ENCODE data around the gene GRIN3B. TPM values are rescaled to one million over a fixed set of nuclear protein-coding genes. Genes with fewer than 3 reads are reported as not detected.
A peak's percentile ranks its signal among the peaks of the same experiment; 100 is the strongest.

Gene GRIN3B
- polyA plus RNA-seq, 1 donor, result 0.22 TPM

- no peaks in the 10 kb centered on the region for H3K4me1 ChIP-seq (ENCODE audit: control insufficient read depth, insufficient read depth, low read length)
- H3K4me3 ChIP-seq (ENCODE audit: low read length), result no peak overlapping the region
- no peaks in the 10 kb centered on the region for H3K27me3 ChIP-seq (ENCODE audit: control insufficient read depth, insufficient read depth, low read length)
- no CpG with 5 or more reads among the region's 14 CpGs for WGBS (ENCODE audit: insufficient coverage, low lambda C conversion rate)
- H3K9me3 ChIP-seq (ENCODE audit: control insufficient read depth, low read depth, low read length), result peaks cover 59% of the 10 kb centered on the region
- no peak for DNase-seq
- no peak overlapping the region for H3K27ac ChIP-seq (ENCODE audit: low read length)
- H3K36me3 ChIP-seq (ENCODE audit: control insufficient read depth, insufficient read depth, low read length), result no peaks in the 10 kb centered on the region
Observed at GRCh38 chr19:1055028-1055425, 54.8 kb downstream of the GRIN3B start.

- Histone ChIP-seq H3K4me1 (ENCODE audit: control insufficient read depth, insufficient read depth, low read length) (no peaks in the 10 kb centered on the region), H3K27ac (ENCODE audit: low read length) (no peak overlapping the region), H3K36me3 (ENCODE audit: control insufficient read depth, insufficient read depth, low read length) (no peaks in the 10 kb centered on the region), H3K27me3 (ENCODE audit: control insufficient read depth, insufficient read depth, low read length) (no peaks in the 10 kb centered on the region), H3K4me3 (ENCODE audit: low read length) (no peak overlapping the region), H3K9me3 (ENCODE audit: control insufficient read depth, low read depth, low read length) (peaks cover 55% of the 10 kb centered on the region)
- WGBS (ENCODE audit: insufficient coverage, low lambda C conversion rate), result no CpG with 5 or more reads among the region's 20 CpGs
- DNase-seq, result no peak
Observed at GRCh38 chr19:1055886-1056620, 55.8 kb downstream of the GRIN3B start.

GRCh38 chr19:1057176-1057855 is 57.1 kb downstream of the GRIN3B start:
- no peaks in the 10 kb centered on the region for H3K36me3 ChIP-seq (ENCODE audit: control insufficient read depth, insufficient read depth, low read length)
- H3K4me1 ChIP-seq (ENCODE audit: control insufficient read depth, insufficient read depth, low read length), result no peaks in the 10 kb centered on the region
- peaks cover 54% of the 10 kb centered on the region for H3K9me3 ChIP-seq (ENCODE audit: control insufficient read depth, low read depth, low read length)
- peak in 1 of 2 donors; percentile 62 for DNase-seq
- H3K27me3 ChIP-seq (ENCODE audit: control insufficient read depth, insufficient read depth, low read length), result no peaks in the 10 kb centered on the region
- 56% methylated on average over 1 of the region's 3 CpGs for WGBS (ENCODE audit: insufficient coverage, low lambda C conversion rate)
- H3K27ac ChIP-seq (ENCODE audit: low read length), result no peak overlapping the region
- no peak overlapping the region for H3K4me3 ChIP-seq (ENCODE audit: low read length)

- DNase-seq, result no peak
- no peak overlapping the region for H3K4me3 ChIP-seq (ENCODE audit: low read length)
- no peaks in the 10 kb centered on the region for H3K27me3 ChIP-seq (ENCODE audit: control insufficient read depth, insufficient read depth, low read length)
- no CpG with 5 or more reads among the region's 5 CpGs for WGBS (ENCODE audit: insufficient coverage, low lambda C conversion rate)
- H3K27ac ChIP-seq (ENCODE audit: low read length), result no peak overlapping the region
- H3K36me3 ChIP-seq (ENCODE audit: control insufficient read depth, insufficient read depth, low read length), result no peaks in the 10 kb centered on the region
- H3K9me3 ChIP-seq (ENCODE audit: control insufficient read depth, low read depth, low read length), result peaks cover 54% of the 10 kb centered on the region
- H3K4me1 ChIP-seq (ENCODE audit: control insufficient read depth, insufficient read depth, low read length), result no peaks in the 10 kb centered on the region
Observed at GRCh38 chr19:1058112-1058511, 57.9 kb downstream of the GRIN3B start.

Other genes with a start within 250 kb of the GRIN3B start
- 200 TPM for gene MISP, start 249.3 kb upstream of the GRIN3B start, polyA plus RNA-seq
- gene PTBP1, start 203.0 kb upstream of the GRIN3B start, polyA plus RNA-seq, result 240 TPM
- gene PLPPR3, start 178.5 kb upstream of the GRIN3B start, polyA plus RNA-seq, result 5.2 TPM
- 0.33 TPM for gene AZU1, start 172.6 kb upstream of the GRIN3B start, polyA plus RNA-seq
- gene PRTN3, start 159.4 kb upstream of the GRIN3B start, polyA plus RNA-seq, result 0.22 TPM
- 0.09 TPM for gene ELANE, start 148.1 kb upstream of the GRIN3B start, polyA plus RNA-seq
- gene CFD, start 140.8 kb upstream of the GRIN3B start, polyA plus RNA-seq, result 6.1 TPM
- gene MED16, start 107.2 kb upstream of the GRIN3B start, polyA plus RNA-seq, result 41.7 TPM
- not detected for gene RNU6-9, start 106.9 kb upstream of the GRIN3B start, polyA plus RNA-seq
- 44.0 TPM for gene R3HDM4, start 87.2 kb upstream of the GRIN3B start, polyA plus RNA-seq
- gene KISS1R, start 83.1 kb upstream of the GRIN3B start, polyA plus RNA-seq, result 0.33 TPM
- 187 TPM for gene ARID3A, start 74.4 kb upstream of the GRIN3B start, polyA plus RNA-seq
- gene WDR18, start 16.1 kb upstream of the GRIN3B start, polyA plus RNA-seq, result 33.7 TPM
- 144 TPM for gene TMEM259, start 20.7 kb downstream of the GRIN3B start, polyA plus RNA-seq
- not detected for gene RNU6-2, start 21.1 kb downstream of the GRIN3B start, polyA plus RNA-seq
- gene CNN2, start 26.2 kb downstream of the GRIN3B start, polyA plus RNA-seq, result 31.5 TPM
- gene ABCA7, start 39.7 kb downstream of the GRIN3B start, polyA plus RNA-seq, result 5.7 TPM
- 14.0 TPM for gene ARHGAP45, start 66.7 kb downstream of the GRIN3B start, polyA plus RNA-seq
- gene POLR2E, start 95.0 kb downstream of the GRIN3B start, polyA plus RNA-seq, result 130 TPM
- 394 TPM for gene GPX4, start 103.6 kb downstream of the GRIN3B start, polyA plus RNA-seq
- 25.1 TPM for gene SBNO2, start 173.8 kb downstream of the GRIN3B start, polyA plus RNA-seq
- 67.1 TPM for gene STK11, start 205.4 kb downstream of the GRIN3B start, polyA plus RNA-seq
- 2.0 TPM for gene CBARP, start 237.6 kb downstream of the GRIN3B start, polyA plus RNA-seq
- 136 TPM for gene ATP5F1D, start 241.3 kb downstream of the GRIN3B start, polyA plus RNA-seq
- 110 TPM for gene MIDN, start 248.2 kb downstream of the GRIN3B start, polyA plus RNA-seq

Data from large intestine (tissue), 3 donors.